ENCODE data around the gene ZBTB42.

The ZBTB42 gene

DNA sequence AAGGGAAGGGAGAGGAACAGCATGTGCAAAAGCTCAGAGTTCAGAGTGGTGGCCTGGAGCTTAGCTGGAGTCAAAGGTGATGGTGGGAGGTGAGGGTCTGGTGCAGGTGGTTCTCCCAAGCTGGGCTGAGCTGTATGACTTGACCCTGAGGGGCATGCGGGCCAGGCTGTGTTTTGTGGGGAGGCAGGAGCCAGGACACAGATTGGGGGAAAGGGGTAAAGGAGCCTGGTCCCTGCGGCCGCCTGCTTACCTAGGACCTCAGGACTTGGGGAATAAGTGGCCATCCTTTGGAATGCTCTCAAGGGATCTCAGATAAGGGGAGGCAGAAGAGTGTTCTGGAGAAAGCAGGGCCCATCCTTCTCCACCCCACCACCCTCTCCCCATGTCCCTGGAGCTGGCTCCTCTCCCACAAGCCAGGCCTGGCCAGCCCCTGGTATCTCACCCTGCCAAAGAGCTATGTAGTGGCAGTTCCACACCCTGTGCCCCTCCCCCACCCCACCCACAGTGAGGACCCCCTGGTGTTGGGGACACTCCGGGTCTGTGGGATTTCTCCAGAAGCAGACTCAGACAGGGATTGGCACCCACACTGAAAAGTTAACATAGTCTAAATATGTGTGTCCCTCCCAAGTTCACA lies 44.2 kb downstream of the ZBTB42 start:
- in situ Hi-C loops (cut with HindIII; ENCODE audit: low pct_ligation_motif_present, low pct_unique_long_range_greater_than_20kb, low sequenced_read_pairs): no loop called here
- DNase-seq: no peak

- in situ Hi-C loops (cut with HindIII; ENCODE audit: low pct_ligation_motif_present, low pct_unique_long_range_greater_than_20kb, low sequenced_read_pairs): no loop called here
- DNase-seq: no peak
These were observed 45.0 kb downstream of the ZBTB42 start for GRCh38 chr14:104845834-104846441.

GRCh38 chr14:104852280-104852663 lies 51.4 kb downstream of the ZBTB42 start:
- in situ Hi-C loops (cut with HindIII; ENCODE audit: low pct_ligation_motif_present, low pct_unique_long_range_greater_than_20kb, low sequenced_read_pairs): no loop called here
- DNase-seq: no peak
